ENCODE measurements around the gene SOHLH2.

Gene SOHLH2
- 0 reads per million in 9 experiments for total RNA-seq

DNA sequence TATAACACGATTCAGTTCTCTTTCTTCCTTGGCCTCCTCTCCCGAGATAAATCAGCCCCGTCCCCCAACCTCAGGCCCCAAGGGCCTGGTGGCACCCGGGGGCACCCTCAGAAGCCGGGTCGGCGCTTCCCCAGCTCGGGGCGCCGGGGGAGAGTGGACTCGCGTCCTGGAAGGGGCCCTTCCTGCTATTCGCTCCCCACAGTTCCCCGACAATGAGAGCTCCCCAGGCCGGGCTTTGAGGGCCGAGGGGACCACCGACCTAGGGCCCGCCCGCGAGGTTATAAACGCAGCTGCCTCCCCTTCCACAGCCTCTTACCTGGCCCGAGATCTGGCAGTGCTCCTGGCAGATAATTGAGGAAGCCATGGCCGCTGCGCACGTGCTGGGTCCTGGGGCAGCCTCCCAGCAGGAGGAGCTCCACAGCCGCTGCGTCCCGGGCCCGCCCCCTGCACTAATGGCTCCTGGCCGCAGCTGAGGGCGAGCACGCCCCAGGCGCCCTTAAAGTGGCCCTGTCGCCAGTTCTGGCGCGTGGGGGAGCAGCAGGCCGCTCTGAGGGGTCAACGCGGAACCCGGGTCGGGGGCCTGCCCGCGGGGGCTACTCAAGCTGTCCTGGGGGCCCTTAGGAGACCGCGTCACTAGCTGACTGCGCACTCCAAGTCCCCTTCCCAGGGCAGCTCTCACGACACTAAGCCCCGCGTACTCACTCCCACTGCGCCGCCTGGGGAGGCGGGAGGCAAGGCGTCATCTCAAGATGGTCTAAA, at the start of gene SOHLH2:
TSS of gene SOHLH2 (minus strand) at position 394 of the 759 bp plus-strand sequence. CDS start at position 364, 30 bp downstream.
- Mint-ChIP-seq H3K9me3 (peaks cover 11 to 14% of the 10 kb centered on the region in 2 donors), H3K4me3 (no peak within 1 kb of the TSS), H3K4me1 (ENCODE audit: low read depth in 2 of 2) (no peaks in the 10 kb centered on the region), H3K27ac (no peak within 1 kb of the TSS), H3K36me3 (ENCODE audit: insufficient read depth) (no peaks in the 10 kb centered on the region), H3K27me3 (no peaks in the 10 kb centered on the region)
- no peak for ATAC-seq (replicated peaks)
- no peak for DNase-seq

DNA sequence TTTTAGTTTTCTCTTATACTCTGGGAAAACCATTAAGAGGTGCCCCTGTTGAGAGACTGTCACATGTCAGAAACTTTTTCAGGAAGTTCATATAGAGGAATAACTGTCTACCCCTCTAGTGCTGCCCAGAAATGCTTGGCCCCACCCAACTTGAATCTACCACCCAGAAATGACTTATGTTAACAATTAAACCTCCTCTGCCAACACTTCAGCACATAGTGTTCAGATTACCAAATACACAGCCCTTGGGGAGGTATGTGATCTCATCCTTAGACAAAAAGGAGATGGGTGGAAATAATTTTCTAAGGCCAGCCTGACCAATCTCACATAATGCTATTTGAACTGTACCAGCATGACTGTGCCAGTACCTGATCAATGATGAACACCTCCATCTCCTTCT, 47.6 kb upstream of the SOHLH2 start:
- ATAC-seq (replicated peaks) (no peak), DNase-seq (no peak)
- Mint-ChIP-seq H3K27me3 (no peaks in the 10 kb centered on the region), H3K4me1 (ENCODE audit: low read depth in 2 of 2) (no peaks in the 10 kb centered on the region), H3K27ac (no peak overlapping the region), H3K36me3 (ENCODE audit: insufficient read depth) (no peaks in the 10 kb centered on the region), H3K9me3 (peaks cover 0 to 11% of the 10 kb centered on the region in 2 donors), H3K4me3 (no peak overlapping the region)

DNA sequence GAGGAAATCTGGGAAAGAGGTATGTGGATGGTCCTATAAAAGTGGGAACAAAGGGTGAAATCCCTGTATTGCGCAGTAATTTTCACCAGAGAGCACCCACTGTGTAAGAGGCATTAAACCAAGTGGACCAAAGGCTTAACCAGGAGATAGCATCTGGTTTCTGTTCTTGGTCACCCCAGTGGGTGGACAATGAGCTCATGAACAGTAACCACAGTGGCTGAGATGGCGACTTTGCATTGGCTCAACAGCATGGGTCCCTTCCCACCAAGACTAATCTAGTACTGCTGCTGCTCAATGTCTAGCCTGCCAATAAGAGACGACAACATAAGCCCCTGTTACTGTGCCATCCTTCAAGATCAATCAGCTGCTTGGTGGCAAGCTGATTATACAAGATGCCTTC, 46.7 kb upstream of the SOHLH2 start:
- Mint-ChIP-seq H3K4me3 (no peak overlapping the region), H3K27me3 (peaks cover 0 to under 1% of the 10 kb centered on the region in 2 donors), H3K36me3 (ENCODE audit: insufficient read depth) (no peaks in the 10 kb centered on the region), H3K9me3 (peaks cover 3 to 11% of the 10 kb centered on the region in 2 donors), H3K27ac (no peak overlapping the region), H3K4me1 (ENCODE audit: low read depth in 2 of 2) (no peaks in the 10 kb centered on the region)
- no peak for DNase-seq
- ATAC-seq (replicated peaks), result no peak

DNA sequence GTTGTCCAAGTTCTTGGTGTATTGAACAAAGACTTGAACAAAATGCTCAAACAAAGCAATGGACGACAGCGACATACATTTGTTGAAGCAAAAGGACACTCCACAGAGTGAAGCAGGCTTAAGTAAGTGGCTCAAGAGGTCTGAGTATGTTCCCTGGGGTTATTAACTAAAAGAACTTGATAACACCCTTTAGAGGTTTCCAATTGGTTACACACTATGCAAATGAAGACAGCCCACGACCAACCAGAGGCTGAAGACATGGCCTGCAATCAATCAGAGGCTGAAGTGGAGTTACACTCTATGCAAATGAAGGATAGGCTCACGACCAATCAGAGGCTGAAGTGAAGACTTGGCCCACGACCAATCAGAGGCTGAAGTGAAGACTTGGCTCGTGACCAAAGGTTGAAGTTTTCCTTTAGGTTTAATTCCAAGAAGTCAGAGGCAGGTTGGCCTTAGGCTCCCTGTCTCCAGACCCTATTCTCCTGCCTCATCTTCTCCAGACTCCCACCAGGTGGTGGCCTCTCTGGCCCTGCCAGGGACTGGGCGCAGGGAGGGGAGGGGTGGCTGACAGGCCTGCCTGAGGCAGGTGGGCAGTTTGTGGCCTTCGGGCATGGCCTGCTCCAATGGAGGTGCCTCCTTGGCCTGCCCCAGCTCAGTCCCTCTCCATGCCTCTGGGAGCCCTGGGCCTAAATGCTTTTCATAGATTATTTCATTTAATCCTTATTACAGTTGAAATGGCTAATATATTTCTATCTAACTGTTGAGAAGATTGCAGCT, 45.2 kb upstream of the SOHLH2 start:
- peaks cover 7 to 16% of the 10 kb centered on the region in 2 donors for H3K9me3 Mint-ChIP-seq
- H3K36me3 Mint-ChIP-seq (ENCODE audit: insufficient read depth), result no peaks in the 10 kb centered on the region
- peaks cover 0 to 6% of the 10 kb centered on the region in 2 donors for H3K27me3 Mint-ChIP-seq
- DNase-seq (no peak), ATAC-seq (replicated peaks) (no peak)
- no peaks in the 10 kb centered on the region for H3K4me1 Mint-ChIP-seq (ENCODE audit: low read depth in 2 of 2)
- H3K4me3 Mint-ChIP-seq, result no peak overlapping the region
- H3K27ac Mint-ChIP-seq, result no peak overlapping the region

DNA sequence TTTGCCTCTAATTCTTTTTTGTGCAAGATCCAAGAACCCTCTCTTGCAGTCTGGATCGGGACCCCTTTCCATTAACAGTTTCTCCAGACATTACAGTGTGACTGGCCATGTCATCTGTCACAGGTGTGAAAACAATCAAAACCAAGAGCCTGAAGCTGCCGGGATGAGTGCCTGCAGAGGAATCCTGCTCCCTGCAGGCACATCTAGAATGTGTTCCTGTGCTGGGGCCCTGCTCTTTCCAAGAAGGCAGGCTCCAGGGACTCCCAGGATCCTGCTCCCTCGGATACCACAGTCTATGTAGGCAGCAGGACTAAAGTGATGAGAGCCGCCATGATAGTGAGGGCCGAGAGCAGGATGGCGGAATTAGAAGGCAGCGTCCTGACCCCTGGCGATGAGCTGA, 44.5 kb upstream of the SOHLH2 start:
- ATAC-seq (replicated peaks), result no peak
- no peaks in the 10 kb centered on the region for H3K4me1 Mint-ChIP-seq (ENCODE audit: low read depth in 2 of 2)
- no peak for DNase-seq
- no peak overlapping the region for H3K27ac Mint-ChIP-seq
- H3K4me3 Mint-ChIP-seq, result no peak overlapping the region
- H3K9me3 Mint-ChIP-seq, result peaks cover 7 to 16% of the 10 kb centered on the region in 2 donors
- H3K27me3 Mint-ChIP-seq, result peaks cover 0 to 6% of the 10 kb centered on the region in 2 donors
- no peaks in the 10 kb centered on the region for H3K36me3 Mint-ChIP-seq (ENCODE audit: insufficient read depth)

GRCh38 chr13:36251526-36251925, 37.2 kb upstream of the SOHLH2 start:
- Mint-ChIP-seq H3K4me1 (ENCODE audit: low read depth in 2 of 2) (no peaks in the 10 kb centered on the region), H3K9me3 (peaks cover 7% of the 10 kb centered on the region in 2 donors), H3K27me3 (peaks cover 0 to 6% of the 10 kb centered on the region in 2 donors), H3K4me3 (no peak overlapping the region), H3K36me3 (ENCODE audit: insufficient read depth) (no peaks in the 10 kb centered on the region), H3K27ac (no peak overlapping the region)
- DNase-seq (no peak), ATAC-seq (replicated peaks) (no peak)

- DNase-seq (no peak), ATAC-seq (replicated peaks) (no peak)
- Mint-ChIP-seq H3K27me3 (peaks cover 0 to 5% of the 10 kb centered on the region in 2 donors), H3K4me1 (ENCODE audit: low read depth in 2 of 2) (no peaks in the 10 kb centered on the region), H3K4me3 (no peak overlapping the region), H3K9me3 (peaks cover 5 to 7% of the 10 kb centered on the region in 2 donors), H3K36me3 (ENCODE audit: insufficient read depth) (no peaks in the 10 kb centered on the region), H3K27ac (no peak overlapping the region)
Observed at GRCh38 chr13:36251017-36251416, 36.7 kb upstream of the SOHLH2 start.

- ATAC-seq (replicated peaks) (no peak), DNase-seq (no peak)
- Mint-ChIP-seq H3K27ac (no peak overlapping the region), H3K4me3 (no peak overlapping the region), H3K36me3 (ENCODE audit: insufficient read depth) (no peaks in the 10 kb centered on the region), H3K27me3 (no peaks in the 10 kb centered on the region), H3K9me3 (peaks cover 0 to 4% of the 10 kb centered on the region in 2 donors), H3K4me1 (ENCODE audit: low read depth in 2 of 2) (no peaks in the 10 kb centered on the region)
Observed at GRCh38 chr13:36248700-36249099, 34.3 kb upstream of the SOHLH2 start.

DNA sequence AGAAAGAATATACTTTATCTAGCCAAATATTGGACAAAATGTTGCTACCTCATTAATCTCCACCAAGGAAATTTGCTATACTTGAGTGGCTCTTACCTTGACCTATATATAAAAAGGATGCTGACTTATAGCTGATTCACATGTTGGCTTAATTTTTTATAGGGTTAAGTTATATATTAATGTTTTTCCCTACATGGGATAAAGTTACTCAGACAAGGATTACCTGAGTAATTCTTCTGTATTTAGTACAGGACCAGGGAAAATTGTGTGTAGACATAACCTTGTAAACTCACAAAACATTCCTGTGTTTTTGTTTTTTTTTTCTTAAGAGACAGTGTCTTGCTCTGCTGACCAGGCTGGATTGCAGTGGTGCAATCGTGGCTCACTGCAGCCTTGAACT, 30.6 kb upstream of the SOHLH2 start:
- H3K27me3 Mint-ChIP-seq, result no peaks in the 10 kb centered on the region

DNA sequence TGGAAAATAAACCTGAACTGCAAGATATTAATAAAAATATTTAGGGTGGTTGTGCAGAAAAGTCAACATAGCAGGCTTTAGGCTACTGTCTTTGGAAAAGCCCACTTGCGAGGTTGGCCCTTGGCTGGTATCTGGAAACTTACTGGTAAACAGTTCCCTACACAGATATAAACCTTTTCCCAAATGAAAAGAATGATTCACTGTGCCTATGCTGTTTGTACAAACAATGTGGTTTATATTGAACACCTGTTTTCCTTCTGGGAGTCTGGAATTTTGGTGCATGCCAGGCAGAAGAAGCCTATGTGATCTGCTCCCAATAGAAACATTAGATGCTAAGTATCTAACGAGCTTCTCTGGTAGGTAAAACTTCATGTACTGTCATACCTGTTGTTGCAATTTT, 29.7 kb upstream of the SOHLH2 start:
- no peaks in the 10 kb centered on the region for H3K27me3 Mint-ChIP-seq
- DNase-seq (no peak), ATAC-seq (replicated peaks) (no peak)
- no peak overlapping the region for H3K4me3 Mint-ChIP-seq
- H3K27ac Mint-ChIP-seq, result no peak overlapping the region
- H3K36me3 Mint-ChIP-seq (ENCODE audit: insufficient read depth), result no peaks in the 10 kb centered on the region
- H3K4me1 Mint-ChIP-seq (ENCODE audit: low read depth in 2 of 2), result no peaks in the 10 kb centered on the region
- peaks cover 0 to 5% of the 10 kb centered on the region in 2 donors for H3K9me3 Mint-ChIP-seq

More for the DNA sequence above, 30.6 kb upstream of the SOHLH2 start:
- Mint-ChIP-seq H3K36me3 (ENCODE audit: insufficient read depth) (no peaks in the 10 kb centered on the region), H3K4me3 (no peak overlapping the region), H3K4me1 (ENCODE audit: low read depth in 2 of 2) (no peaks in the 10 kb centered on the region), H3K27ac (no peak overlapping the region), H3K9me3 (peaks cover 0 to 5% of the 10 kb centered on the region in 2 donors)
- ATAC-seq (replicated peaks) (no peak), DNase-seq (no peak)

GRCh38 chr13:36242761-36243160, 28.4 kb upstream of the SOHLH2 start:
- no peaks in the 10 kb centered on the region for H3K27me3 Mint-ChIP-seq
- H3K4me3 Mint-ChIP-seq, result no peak overlapping the region
- H3K27ac Mint-ChIP-seq, result no peak overlapping the region
- ATAC-seq (replicated peaks), result no peak
- peaks cover 0 to 5% of the 10 kb centered on the region in 2 donors for H3K9me3 Mint-ChIP-seq
- no peak for DNase-seq
- H3K36me3 Mint-ChIP-seq (ENCODE audit: insufficient read depth), result no peaks in the 10 kb centered on the region
- H3K4me1 Mint-ChIP-seq (ENCODE audit: low read depth in 2 of 2), result no peaks in the 10 kb centered on the region

- peaks cover 0 to 4% of the 10 kb centered on the region in 2 donors for H3K9me3 Mint-ChIP-seq
- no peak overlapping the region for H3K4me3 Mint-ChIP-seq
- H3K27ac Mint-ChIP-seq, result no peak overlapping the region
- no peaks in the 10 kb centered on the region for H3K4me1 Mint-ChIP-seq (ENCODE audit: low read depth in 2 of 2)
- ATAC-seq (replicated peaks) (no peak), DNase-seq (no peak)
- H3K27me3 Mint-ChIP-seq, result no peaks in the 10 kb centered on the region
- H3K36me3 Mint-ChIP-seq (ENCODE audit: insufficient read depth), result no peaks in the 10 kb centered on the region
Observed at GRCh38 chr13:36231236-36231635, 16.9 kb upstream of the SOHLH2 start.

DNA sequence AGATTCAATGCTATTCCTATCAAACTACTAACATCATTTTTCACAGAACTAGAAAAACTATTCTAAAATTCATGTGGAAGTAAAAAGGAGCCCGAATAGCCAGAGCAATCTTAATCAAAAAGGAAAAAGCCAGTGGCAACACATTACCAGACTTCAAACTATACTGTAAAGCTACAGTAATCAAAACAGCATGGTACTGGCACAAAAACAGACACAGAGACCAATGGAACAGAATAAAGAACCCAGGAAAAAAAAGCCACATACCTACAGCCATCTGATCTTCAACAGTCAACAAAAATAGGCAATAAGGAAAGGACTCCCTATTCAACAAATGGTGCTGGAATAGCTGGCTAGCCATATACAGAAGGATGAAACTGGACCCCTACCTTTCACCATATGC, 10.4 kb upstream of the SOHLH2 start:
- no peaks in the 10 kb centered on the region for H3K27me3 Mint-ChIP-seq
- H3K4me1 Mint-ChIP-seq (ENCODE audit: low read depth in 2 of 2), result no peaks in the 10 kb centered on the region
- H3K36me3 Mint-ChIP-seq (ENCODE audit: insufficient read depth), result no peaks in the 10 kb centered on the region

DNA sequence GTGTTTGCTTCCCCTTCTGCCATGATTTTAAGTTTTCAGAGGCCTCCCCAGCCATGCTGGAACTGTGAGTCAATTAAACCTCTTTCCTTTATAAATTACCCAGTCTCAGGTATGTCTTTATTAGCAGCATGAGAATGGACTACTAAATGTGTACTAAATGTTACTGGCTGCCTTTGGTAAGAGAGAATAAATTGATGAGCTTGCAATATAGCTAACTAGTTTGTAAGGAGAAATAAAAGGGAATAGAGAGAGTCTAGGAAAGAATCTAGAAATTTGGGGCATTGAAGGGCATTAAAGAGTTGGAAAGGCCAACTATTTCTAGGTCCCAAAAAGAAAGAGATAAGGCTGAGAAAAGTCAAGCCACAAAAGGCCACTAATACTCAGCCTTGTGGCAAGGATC, 5.5 kb upstream of the SOHLH2 start:
- peaks cover 0 to 18% of the 10 kb centered on the region in 2 donors for H3K9me3 Mint-ChIP-seq
- H3K27me3 Mint-ChIP-seq, result no peaks in the 10 kb centered on the region
- no peak overlapping the region for H3K27ac Mint-ChIP-seq
- no peaks in the 10 kb centered on the region for H3K36me3 Mint-ChIP-seq (ENCODE audit: insufficient read depth)
- DNase-seq (no peak), ATAC-seq (replicated peaks) (no peak)
- no peak overlapping the region for H3K4me3 Mint-ChIP-seq
- no peaks in the 10 kb centered on the region for H3K4me1 Mint-ChIP-seq (ENCODE audit: low read depth in 2 of 2)

More for the DNA sequence above, 10.4 kb upstream of the SOHLH2 start:
- Mint-ChIP-seq H3K27ac (no peak overlapping the region), H3K4me3 (no peak overlapping the region), H3K9me3 (peaks cover 0 to 9% of the 10 kb centered on the region in 2 donors)
- ATAC-seq (replicated peaks) (no peak), DNase-seq (no peak)
